Measurements from ENCODE around the gene HNF4A.
A peak's percentile ranks its signal among the peaks of the same experiment; 100 is the strongest.
"Not testable (repeated sequence)": the region's sequence is repeated elsewhere in the genome, so short reads cannot be mapped to it uniquely, and the experiment has no call there.

HNF4A gene
- total RNA-seq, result 0 reads per million in 4 donors

- no peak for DNase-seq
These were observed at the start of gene HNF4A for GRCh38 chr20:44355498-44356352. HNF4A (plus strand) TSS chr20:44355699; CDS start chr20:44355805, 106 bp downstream.

DNA sequence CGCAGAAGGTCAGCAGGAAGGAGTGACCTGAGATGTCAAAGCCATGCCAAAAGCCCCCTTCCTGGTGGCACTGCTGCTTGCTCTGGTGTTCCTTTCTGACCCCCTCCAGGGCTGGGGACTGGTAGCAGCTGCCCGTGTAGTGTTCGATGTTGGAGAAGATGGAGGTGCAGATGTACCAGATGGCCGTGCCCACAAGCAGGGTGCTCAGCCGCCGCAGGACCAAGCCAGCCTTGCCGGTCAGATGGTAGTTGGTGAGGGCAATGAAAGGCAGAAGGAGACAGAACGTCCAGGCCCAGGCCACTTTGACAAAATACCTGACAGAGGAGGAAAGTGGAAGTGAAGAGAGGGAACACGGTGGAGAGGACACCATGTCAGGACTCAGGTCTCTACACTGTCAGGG, 48.6 kb upstream of the HNF4A start:
- no peak for DNase-seq

GRCh38 chr20:44309763-44310663, 45.5 kb upstream of the HNF4A start:
- DNase-seq, result no peak

- peak; percentile 97 to 99 (median 98) for DNase-seq
These were observed 44.5 kb upstream of the HNF4A start, which contains the start of gene FITM2 for GRCh38 chr20:44310664-44311639. FITM2 (minus strand) TSS chr20:44311202; CDS start chr20:44311148, 54 bp downstream.

DNA sequence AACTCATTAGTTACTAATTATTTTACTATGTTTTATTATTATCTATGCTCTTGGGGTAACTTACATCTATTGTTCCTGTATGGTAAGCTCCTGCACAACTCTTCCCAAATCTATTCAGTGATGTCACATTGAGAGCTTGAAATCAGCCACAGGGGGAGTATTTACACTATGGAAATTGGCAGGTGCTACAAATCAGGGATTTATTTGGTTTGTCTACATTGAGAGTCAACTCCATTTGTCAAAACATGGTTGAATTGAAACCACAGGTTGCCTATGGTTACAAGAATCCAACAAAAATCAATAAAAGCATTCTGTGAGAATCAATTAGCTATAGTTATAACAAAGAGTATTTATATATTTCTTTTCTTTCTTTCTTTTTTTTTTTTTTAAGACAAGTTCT, 40.6 kb upstream of the HNF4A start:
- no peak for DNase-seq

DNA sequence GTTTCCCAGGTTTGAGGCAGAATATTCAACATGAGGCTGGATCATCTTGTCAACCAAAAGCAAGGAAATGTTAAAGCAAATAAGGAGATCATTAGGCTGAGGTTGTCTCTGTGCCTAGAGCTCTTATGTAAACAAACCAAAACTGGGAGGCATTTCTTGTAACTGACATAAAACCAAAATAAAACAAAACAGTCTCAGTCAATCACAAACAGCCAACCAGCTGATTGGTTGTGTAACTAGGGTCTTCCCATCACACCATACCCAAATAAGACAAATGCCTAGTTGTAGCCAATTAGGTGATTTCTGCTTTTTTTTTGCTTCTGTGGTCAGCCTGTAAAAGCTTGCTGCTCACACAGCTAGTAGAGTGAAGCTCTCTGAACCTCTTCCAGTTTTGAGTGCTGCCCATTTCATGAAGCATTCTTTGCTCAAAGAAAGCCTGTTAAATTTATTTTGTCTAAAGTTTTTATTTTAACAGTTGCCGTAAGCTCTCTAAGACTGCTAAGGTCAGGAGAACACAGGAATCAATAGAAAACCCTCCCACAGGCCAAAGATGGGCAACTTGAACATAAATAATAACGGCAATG, 35.6 kb upstream of the HNF4A start:
- DNase-seq, result no peak

DNA sequence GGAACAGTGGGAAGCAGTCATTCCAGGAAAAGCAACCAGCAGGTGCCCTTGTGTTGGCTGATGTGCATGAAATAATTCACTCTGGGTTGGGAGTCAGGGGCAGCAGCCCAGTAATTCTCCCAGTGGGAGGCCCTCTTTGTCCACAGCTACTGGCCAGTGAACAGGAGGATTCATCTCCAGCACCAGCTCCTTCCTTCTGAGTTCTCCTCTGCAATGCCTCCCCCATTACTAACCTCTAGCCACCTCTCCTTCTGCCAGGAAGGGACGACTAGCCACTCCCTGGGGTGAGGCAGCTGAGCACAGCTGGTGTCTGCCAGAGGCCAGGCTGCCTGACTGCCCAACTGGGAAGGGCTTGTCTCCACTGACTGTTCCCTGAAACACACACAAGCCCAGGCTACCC, 31.2 kb upstream of the HNF4A start:
- DNase-seq, result no peak

GRCh38 chr20:44326391-44327159, 28.9 kb upstream of the HNF4A start:
- no peak for DNase-seq

- DNase-seq, result not testable (repeated sequence)
These were observed 27.8 kb upstream of the HNF4A start for GRCh38 chr20:44327748-44328147.

DNA sequence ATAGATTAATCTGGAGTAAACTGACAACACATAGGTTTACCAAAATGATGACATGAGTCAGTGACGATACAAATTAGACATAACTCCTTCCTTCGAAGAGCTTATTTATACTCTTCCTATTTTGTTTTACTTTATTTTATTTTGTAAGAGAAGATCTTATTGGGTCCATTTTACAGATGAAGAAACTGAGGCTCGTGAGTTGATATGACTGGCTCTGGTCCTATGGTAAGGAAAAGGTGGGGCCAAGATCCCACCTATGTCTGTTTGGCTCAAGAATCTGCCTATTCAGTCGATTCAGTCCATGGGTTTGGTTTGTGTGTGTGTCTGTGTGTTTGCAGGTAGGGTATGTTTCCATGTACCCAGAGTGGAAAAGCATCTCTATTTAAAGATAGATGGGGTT, 27.1 kb upstream of the HNF4A start:
- no peak for DNase-seq

DNA sequence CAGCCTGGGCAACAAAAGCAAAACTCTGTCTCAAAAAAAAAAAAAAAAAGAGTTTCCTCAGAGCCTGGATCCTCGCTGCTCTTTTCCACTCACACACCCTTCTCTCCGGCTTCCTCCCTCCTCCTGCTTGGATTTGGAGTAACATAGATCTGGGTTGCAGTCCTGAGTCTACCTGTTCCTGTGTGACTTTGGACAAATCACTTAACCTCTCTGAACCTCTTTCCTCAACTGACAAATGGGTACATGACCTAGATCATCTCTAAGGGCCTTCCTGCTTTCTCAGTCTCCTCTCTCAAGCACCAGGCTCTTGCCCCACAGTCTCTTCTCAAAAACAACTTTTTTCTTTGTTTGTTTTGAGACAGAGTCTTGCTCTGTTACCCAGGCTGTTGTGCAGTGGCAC, 24.3 kb upstream of the HNF4A start:
- DNase-seq, result no peak

- DNase-seq, result no peak
These were observed 21.2 kb upstream of the HNF4A start for GRCh38 chr20:44334306-44334705.

DNA sequence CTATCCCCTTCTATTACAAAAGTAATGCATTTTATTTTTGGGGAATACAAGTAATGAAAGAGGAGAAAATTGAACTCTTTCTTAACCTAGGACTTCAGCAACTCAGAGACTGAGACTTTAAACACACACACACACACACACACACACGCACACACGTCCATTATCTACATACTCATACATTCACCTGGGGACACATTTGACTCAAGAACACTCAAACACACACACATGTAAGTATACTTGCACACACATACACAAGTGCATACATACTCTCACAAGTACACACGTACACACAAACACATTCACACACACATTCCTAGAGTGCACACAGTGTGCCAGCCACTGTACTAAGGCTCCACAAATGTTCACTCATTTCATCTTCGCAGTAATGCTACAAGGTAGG, 20.8 kb upstream of the HNF4A start:
- no peak for DNase-seq

- DNase-seq, result no peak
These were observed 19.8 kb upstream of the HNF4A start for GRCh38 chr20:44335675-44336074.

DNA sequence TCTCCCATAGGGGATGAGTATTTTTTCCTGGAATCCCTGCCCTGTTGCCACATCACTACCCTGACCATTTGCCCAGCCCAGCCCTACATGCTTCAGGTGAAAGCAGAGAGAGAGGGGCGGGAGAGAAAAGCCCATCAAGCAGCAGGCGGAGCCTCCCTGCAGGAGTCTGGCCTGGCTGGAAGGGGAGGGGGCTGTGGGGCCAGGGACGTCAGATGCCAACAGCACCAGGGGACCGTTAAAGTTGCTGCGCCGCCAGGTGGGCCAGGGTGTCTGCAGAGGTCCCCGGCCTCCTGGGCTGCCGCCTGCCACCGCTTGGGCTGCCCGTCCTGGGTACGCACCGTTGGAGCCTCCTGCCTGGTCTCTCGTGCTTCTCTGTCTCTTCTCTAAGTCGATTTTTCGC, 19.4 kb upstream of the HNF4A start:
- no peak for DNase-seq

DNA sequence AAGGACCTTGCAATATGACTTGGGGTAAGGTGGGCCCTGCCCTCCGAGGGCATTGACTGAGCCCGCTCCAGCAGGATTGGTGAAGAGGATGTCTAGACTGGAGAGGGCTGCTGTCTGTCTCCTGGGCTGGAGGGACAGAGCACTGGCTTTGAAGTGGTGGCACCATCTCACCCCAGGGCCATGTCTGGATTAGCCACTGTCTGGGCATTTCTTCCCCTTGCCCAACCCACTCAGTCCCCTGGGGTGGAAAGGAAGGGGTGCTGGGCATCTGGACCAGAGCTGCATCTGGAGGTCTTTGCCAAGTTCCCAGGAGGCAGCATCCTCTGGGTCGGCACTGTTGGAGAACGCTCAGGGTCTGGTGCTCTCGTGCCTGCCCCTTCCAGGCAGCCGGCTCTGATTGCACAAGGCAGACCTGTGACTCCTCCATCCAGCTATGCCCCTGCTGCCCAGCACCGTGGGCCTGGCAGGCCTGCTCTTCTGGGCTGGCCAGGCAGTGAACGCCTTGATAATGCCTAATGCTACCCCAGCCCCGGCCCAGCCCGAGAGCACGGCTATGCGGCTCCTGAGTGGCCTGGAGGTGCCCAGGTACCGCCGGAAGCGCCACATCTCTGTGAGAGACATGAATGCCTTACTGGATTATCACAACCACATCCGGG, 18.6 kb upstream of the HNF4A start, which contains the start of gene R3HDML:
Gene R3HDML, plus strand, starts transcription at position 319 of the 656 bp plus-strand sequence. Its CDS starts 115 bp downstream, at position 434.
- DNase-seq, result no peak

- DNase-seq, result no peak
These were observed 13.3 kb upstream of the HNF4A start for GRCh38 chr20:44342248-44342647.

DNA sequence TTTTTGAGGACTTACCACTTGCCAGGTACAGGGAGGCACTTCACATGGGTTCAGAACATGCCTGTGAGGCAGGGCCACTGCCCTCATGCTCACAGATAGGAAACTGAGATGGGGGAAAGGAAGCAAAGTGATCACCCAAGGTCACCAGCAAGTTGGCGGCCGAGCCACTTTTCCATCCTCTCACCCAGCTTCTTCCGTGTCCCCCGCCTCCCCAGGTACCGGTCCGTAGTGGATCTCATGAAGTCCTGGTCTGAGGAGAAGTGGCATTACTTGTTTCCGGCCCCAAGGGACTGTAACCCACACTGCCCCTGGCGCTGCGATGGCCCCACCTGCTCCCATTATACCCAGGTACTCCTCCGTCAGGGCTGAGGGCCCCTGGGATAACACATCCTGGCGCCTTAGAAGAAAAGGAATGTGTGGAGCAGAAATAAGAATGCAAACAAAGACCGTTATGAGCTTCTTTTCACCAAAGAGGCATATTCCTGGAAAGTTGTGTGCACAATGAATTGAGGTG, 12.3 kb upstream of the HNF4A start:
- no peak for DNase-seq

GRCh38 chr20:44344723-44345122, 10.8 kb upstream of the HNF4A start:
- DNase-seq, result no peak

DNA sequence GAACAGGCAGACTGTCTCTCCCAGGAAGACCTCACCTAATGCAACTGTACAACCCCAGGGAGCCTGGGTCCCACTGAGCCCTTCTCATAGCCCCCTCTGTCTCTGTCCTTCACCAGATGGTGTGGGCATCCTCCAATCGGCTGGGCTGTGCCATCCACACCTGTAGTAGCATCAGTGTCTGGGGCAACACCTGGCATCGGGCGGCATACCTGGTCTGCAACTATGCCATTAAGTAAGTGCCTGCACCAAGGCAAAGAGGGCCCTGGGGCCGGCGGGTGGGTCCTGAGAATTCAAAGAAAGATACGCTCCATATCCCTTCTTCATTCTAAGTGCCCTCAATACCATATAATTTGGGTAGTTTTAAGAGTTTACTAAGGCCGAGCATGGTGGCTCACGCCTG, 10.4 kb upstream of the HNF4A start:
- DNase-seq, result no peak

Data from T-helper 1 cell (primary cell).